ENCODE results near the gene CNTNAP3. TPM values are rescaled to one million over a fixed set of nuclear protein-coding genes. Genes with fewer than 3 reads are reported as not detected.
A peak's percentile ranks its signal among the peaks of the same experiment; 100 is the strongest.
"Not testable (repeated sequence)": the region's sequence is repeated elsewhere in the genome, so short reads cannot be mapped to it uniquely, and the experiment has no call there.

Gene CNTNAP3
- total and polyA plus RNA-seq, 5 donors from 2014 or later = not detected

DNA sequence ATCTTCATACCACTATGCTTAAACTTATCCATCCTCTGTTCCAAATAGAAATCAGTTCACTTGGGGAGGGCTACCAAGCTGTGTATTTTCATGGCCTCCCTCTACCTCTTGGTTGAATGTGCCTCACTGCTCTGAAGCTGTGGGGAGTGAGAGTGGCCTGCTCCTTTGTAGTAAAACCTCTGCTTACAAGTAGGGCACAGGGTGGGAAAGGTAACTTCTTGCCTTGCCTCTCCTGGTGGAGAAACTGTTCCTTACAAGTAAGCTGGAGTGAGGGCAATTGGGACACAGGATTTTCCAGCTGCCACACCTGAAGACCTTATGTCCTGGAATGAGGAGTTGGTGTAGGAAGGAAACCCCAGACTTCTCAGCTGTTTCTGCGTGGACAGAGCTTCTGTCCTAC, 190.8 kb downstream of the CNTNAP3 start:
- H3K36me3 ChIP-seq (ENCODE audit: control insufficient read depth, insufficient read depth, low read length); H3K4me1 ChIP-seq (ENCODE audit: control insufficient read depth, insufficient read depth, low read length, poor library complexity, severe bottlenecking); H3K36me3 Mint-ChIP-seq; H3K4me3 ChIP-seq (ENCODE audit: low read depth, low read length); H3K27me3 ChIP-seq (ENCODE audit: control insufficient read depth, insufficient read depth, low read length); H3K27me3 Mint-ChIP-seq; H3K27ac ChIP-seq (ENCODE audit: insufficient read depth, low read length, poor library complexity, severe bottlenecking); H3K27ac Mint-ChIP-seq; H3K4me3 Mint-ChIP-seq; ATAC-seq (ENCODE audit: low read depth in 2 of 2); H3K9me3 Mint-ChIP-seq; DNase-seq; H3K9me3 ChIP-seq (ENCODE audit: control insufficient read depth in 2 of 2, low read length in 2 of 2); H3K4me1 Mint-ChIP-seq: not testable (repeated sequence)

DNA sequence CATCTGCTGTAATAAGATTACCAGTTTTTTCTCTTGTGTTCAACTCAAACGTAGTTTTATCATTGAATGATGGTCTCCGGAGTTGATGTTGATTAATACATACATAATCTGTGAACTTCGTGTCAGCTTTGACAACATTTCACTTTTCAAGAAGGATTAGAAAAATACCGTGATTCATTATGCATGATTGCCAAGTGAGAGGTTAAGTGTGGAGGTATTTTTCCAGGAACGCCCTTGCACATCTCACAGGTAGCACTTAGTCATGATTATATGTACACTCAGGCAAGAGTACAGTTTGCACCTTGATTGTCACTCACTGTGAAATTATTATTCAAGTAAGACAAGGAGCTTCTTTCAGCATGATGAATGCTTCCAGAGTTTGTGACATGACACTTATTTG, 202.7 kb downstream of the CNTNAP3 start:
- not testable (repeated sequence) for H3K4me1 Mint-ChIP-seq; H3K27ac Mint-ChIP-seq; H3K27ac ChIP-seq (ENCODE audit: insufficient read depth, low read length, poor library complexity, severe bottlenecking); H3K36me3 ChIP-seq (ENCODE audit: control insufficient read depth, insufficient read depth, low read length); H3K9me3 ChIP-seq (ENCODE audit: control insufficient read depth in 2 of 2, low read length in 2 of 2); H3K9me3 Mint-ChIP-seq; H3K27me3 Mint-ChIP-seq; H3K4me3 ChIP-seq (ENCODE audit: low read depth, low read length); ATAC-seq (ENCODE audit: low read depth in 2 of 2); DNase-seq; H3K4me3 Mint-ChIP-seq; H3K27me3 ChIP-seq (ENCODE audit: control insufficient read depth, insufficient read depth, low read length); H3K36me3 Mint-ChIP-seq; H3K4me1 ChIP-seq (ENCODE audit: control insufficient read depth, insufficient read depth, low read length, poor library complexity, severe bottlenecking)

DNA sequence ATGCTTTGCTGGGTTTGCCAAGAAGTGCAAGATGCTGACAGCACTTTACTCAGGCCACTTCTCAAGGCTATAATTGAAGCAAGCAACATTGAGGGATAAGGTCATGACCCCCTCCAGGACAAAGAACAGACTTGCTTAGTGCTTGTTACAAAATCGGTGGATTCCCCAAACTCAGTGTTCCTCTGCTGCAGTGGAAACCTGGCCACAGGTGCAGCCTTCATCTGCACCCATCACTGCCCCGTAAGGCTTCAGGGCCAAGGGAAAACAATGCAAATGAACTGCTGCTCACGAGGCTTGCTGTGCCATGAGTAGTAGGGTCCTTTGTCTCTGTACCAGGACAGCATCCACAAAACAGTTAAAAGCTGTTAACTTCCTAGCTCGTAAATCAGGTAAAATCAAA, 205.4 kb downstream of the CNTNAP3 start:
- H3K27ac ChIP-seq (ENCODE audit: insufficient read depth, low read length, poor library complexity, severe bottlenecking); H3K4me1 ChIP-seq (ENCODE audit: control insufficient read depth, insufficient read depth, low read length, poor library complexity, severe bottlenecking); H3K36me3 ChIP-seq (ENCODE audit: control insufficient read depth, insufficient read depth, low read length); ATAC-seq (ENCODE audit: low read depth in 2 of 2); H3K27ac Mint-ChIP-seq; DNase-seq; H3K9me3 ChIP-seq (ENCODE audit: control insufficient read depth in 2 of 2, low read length in 2 of 2); H3K36me3 Mint-ChIP-seq; H3K27me3 ChIP-seq (ENCODE audit: control insufficient read depth, insufficient read depth, low read length); H3K4me3 ChIP-seq (ENCODE audit: low read depth, low read length); H3K27me3 Mint-ChIP-seq; H3K9me3 Mint-ChIP-seq; H3K4me1 Mint-ChIP-seq; H3K4me3 Mint-ChIP-seq: not testable (repeated sequence)

DNA sequence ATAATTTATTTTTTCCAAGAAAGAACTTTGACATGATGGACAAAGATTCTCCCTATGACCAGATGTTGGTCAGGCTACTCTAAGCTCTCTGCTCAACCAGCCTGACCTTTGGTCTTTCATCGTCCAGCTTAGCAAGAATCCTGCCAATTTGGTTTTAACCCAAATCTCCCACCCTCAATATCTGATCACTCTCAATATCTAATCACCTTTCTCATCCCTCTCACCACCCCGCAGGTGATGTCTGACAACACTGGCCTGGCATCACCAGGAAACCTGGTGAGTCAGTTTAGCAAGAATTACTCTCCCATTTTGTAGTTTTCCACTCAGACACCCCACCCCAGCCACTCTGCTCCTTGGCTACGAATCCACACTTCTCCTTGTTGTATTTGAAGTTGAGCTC, 207.9 kb downstream of the CNTNAP3 start:
- DNase-seq, H3K27ac Mint-ChIP-seq, H3K9me3 Mint-ChIP-seq: not testable (repeated sequence)

DNA sequence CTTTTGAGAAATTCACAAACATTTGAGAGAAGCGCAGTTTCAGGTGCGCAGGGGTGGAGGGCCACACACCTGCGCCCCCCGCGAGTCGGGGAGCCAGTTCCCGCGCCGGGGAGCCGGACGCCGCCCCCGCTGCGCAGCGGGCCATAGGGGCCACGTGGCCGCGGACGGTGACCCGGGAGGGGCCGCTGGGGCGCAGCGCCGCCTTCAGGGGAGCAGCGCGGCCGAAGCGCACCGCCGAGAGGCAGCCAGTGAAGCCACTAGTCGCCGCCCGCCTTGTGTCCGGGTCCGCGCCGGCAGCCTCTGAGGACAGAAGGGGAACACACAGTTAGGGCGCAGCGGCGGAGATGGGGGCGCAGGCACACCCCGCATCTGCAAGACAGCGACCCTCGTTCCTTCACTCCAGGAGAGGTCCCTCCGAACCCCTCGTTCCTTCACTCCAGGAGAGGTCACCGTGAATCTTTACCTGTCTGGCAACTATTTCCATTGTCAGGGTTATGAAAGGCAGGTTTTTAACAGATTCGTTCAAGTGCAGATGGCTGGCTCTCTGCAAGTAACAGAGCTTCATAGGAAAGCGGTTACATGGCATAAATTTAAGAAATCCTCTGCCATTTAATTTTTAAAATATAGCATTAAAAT, 209.2 kb downstream of the CNTNAP3 start:
- ATAC-seq (ENCODE audit: low read depth in 2 of 2); H3K4me1 Mint-ChIP-seq; H3K27ac Mint-ChIP-seq: not testable (repeated sequence)

More for the DNA sequence above, 207.9 kb downstream of the CNTNAP3 start:
- not testable (repeated sequence) for H3K27me3 Mint-ChIP-seq; H3K4me3 Mint-ChIP-seq; H3K36me3 Mint-ChIP-seq; H3K27me3 ChIP-seq (ENCODE audit: control insufficient read depth, insufficient read depth, low read length); H3K4me1 ChIP-seq (ENCODE audit: control insufficient read depth, insufficient read depth, low read length, poor library complexity, severe bottlenecking); H3K27ac ChIP-seq (ENCODE audit: insufficient read depth, low read length, poor library complexity, severe bottlenecking); H3K36me3 ChIP-seq (ENCODE audit: control insufficient read depth, insufficient read depth, low read length); H3K9me3 ChIP-seq (ENCODE audit: control insufficient read depth in 2 of 2, low read length in 2 of 2); H3K4me1 Mint-ChIP-seq; H3K4me3 ChIP-seq (ENCODE audit: low read depth, low read length); ATAC-seq (ENCODE audit: low read depth in 2 of 2)

DNA sequence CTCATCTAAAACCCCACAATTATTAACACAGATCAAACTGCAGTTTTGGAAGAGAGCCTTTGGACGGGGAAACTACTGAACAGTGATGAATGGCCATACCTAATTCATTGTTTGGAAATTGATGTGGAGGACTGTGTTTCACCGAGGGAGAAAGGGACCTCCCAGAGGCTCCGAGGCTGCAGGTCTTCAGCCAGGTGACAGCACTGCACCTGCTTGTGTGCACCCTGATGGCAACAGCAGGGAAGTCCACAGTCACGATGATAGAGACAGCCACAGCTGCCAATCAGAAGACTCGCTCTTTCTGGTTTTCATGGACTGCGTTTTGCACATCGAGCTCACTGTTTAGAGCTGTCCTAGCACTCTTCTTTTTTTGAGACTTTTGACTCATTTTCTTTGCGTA, 214.4 kb downstream of the CNTNAP3 start:
- H3K27ac Mint-ChIP-seq, H3K36me3 Mint-ChIP-seq, H3K9me3 Mint-ChIP-seq: not testable (repeated sequence)

More for the DNA sequence above, 209.2 kb downstream of the CNTNAP3 start:
- DNase-seq; H3K9me3 Mint-ChIP-seq; H3K36me3 Mint-ChIP-seq; H3K36me3 ChIP-seq (ENCODE audit: control insufficient read depth, insufficient read depth, low read length); H3K9me3 ChIP-seq (ENCODE audit: control insufficient read depth in 2 of 2, low read length in 2 of 2); H3K27me3 ChIP-seq (ENCODE audit: control insufficient read depth, insufficient read depth, low read length); H3K4me1 ChIP-seq (ENCODE audit: control insufficient read depth, insufficient read depth, low read length, poor library complexity, severe bottlenecking); H3K4me3 Mint-ChIP-seq; H3K27ac ChIP-seq (ENCODE audit: insufficient read depth, low read length, poor library complexity, severe bottlenecking); H3K27me3 Mint-ChIP-seq; H3K4me3 ChIP-seq (ENCODE audit: low read depth, low read length): not testable (repeated sequence)

DNA sequence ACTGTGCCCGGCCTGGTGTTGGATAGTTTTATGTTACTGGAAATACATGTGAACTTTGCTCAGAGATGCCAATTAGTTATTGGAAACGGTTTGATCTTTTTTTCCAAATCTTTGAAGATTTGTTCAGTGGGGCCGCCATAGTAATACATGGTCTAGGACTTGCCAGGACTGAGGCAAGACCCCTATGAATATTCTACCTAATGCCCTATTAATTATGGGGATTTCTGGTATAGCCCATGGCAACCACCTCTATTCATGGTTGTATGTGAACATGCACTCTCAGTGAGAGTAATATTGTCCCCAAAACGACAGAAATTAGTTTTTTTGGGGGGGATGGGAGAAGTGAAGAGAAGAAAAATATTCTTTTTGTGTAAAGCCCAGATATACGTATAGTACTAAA, 220.3 kb downstream of the CNTNAP3 start:
- H3K27me3 Mint-ChIP-seq; H3K4me1 Mint-ChIP-seq; H3K4me1 ChIP-seq (ENCODE audit: control insufficient read depth, insufficient read depth, low read length, poor library complexity, severe bottlenecking); H3K4me3 ChIP-seq (ENCODE audit: low read depth, low read length); H3K27me3 ChIP-seq (ENCODE audit: control insufficient read depth, insufficient read depth, low read length); H3K27ac ChIP-seq (ENCODE audit: insufficient read depth, low read length, poor library complexity, severe bottlenecking); H3K9me3 ChIP-seq (ENCODE audit: control insufficient read depth in 2 of 2, low read length in 2 of 2); H3K27ac Mint-ChIP-seq; H3K9me3 Mint-ChIP-seq; H3K36me3 ChIP-seq (ENCODE audit: control insufficient read depth, insufficient read depth, low read length); DNase-seq; H3K36me3 Mint-ChIP-seq; H3K4me3 Mint-ChIP-seq; ATAC-seq (ENCODE audit: low read depth in 2 of 2): not testable (repeated sequence)

More for the DNA sequence above, 214.4 kb downstream of the CNTNAP3 start:
- H3K4me3 Mint-ChIP-seq; H3K4me1 Mint-ChIP-seq; H3K27me3 Mint-ChIP-seq; H3K4me3 ChIP-seq (ENCODE audit: low read depth, low read length); H3K9me3 ChIP-seq (ENCODE audit: control insufficient read depth in 2 of 2, low read length in 2 of 2); DNase-seq; H3K36me3 ChIP-seq (ENCODE audit: control insufficient read depth, insufficient read depth, low read length); H3K27ac ChIP-seq (ENCODE audit: insufficient read depth, low read length, poor library complexity, severe bottlenecking); H3K27me3 ChIP-seq (ENCODE audit: control insufficient read depth, insufficient read depth, low read length); H3K4me1 ChIP-seq (ENCODE audit: control insufficient read depth, insufficient read depth, low read length, poor library complexity, severe bottlenecking): not testable (repeated sequence)
- peak in 1 of 2 donors; percentile 37 for ATAC-seq (ENCODE audit: low read depth in 2 of 2)

DNA sequence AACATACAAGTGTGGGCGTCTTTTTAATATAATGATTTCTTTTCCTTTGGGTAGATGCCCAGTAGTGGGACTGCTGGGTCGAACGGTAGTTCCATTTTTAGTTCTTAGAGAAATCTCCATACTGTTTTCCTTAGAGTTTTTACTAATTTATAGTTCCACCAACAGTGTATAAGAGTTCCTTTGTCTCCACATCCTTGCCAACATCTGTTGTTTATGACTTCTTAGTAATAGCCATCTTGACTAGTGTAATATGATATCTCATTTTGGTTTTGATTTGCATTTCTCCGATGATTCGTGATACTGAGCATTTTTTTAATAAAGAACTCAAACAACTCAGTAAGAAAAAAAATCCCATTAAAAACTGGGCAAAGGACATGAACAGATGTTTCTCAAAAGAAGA, 225.0 kb downstream of the CNTNAP3 start:
- H3K4me3 Mint-ChIP-seq; H3K36me3 Mint-ChIP-seq; H3K36me3 ChIP-seq (ENCODE audit: control insufficient read depth, insufficient read depth, low read length); H3K4me3 ChIP-seq (ENCODE audit: low read depth, low read length); H3K4me1 ChIP-seq (ENCODE audit: control insufficient read depth, insufficient read depth, low read length, poor library complexity, severe bottlenecking); DNase-seq; H3K4me1 Mint-ChIP-seq; H3K9me3 ChIP-seq (ENCODE audit: control insufficient read depth in 2 of 2, low read length in 2 of 2); H3K27ac Mint-ChIP-seq; H3K27ac ChIP-seq (ENCODE audit: insufficient read depth, low read length, poor library complexity, severe bottlenecking); H3K27me3 ChIP-seq (ENCODE audit: control insufficient read depth, insufficient read depth, low read length); H3K9me3 Mint-ChIP-seq; ATAC-seq (ENCODE audit: low read depth in 2 of 2); H3K27me3 Mint-ChIP-seq: not testable (repeated sequence)

Data from CD4-positive, CD25-positive, alpha-beta regulatory T cell (primary cell).